ENCODE measurements around the gene CYSLTR2.

Gene CYSLTR2

DNA sequence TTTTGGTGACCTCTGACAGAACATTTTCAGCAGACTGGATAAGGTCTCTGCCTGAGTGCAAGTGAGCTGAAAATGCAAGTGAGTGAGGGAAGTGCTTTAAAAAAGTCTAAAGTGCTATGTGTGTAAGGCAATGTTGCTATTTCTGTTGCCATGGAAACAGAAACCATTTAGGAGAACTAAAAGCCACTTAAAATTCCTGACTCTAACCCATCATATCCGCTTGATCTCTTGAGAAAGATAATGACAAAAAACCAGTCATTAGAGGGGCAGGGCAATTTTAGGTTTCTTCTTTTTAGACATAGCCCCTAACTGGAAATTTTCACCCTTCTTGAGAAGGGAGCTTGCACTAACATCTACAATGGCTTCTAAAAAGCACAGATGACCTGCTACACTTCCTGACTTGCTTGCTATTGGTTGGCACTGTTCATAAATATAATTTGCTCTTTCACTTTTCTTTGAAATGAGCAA lies at the start of gene CYSLTR2:
CYSLTR2 (plus strand) TSS at position 458 of the 468 bp plus-strand sequence. CDS start 52,889 bp downstream, outside the sequence.
- DNase-seq, result no peak

DNA sequence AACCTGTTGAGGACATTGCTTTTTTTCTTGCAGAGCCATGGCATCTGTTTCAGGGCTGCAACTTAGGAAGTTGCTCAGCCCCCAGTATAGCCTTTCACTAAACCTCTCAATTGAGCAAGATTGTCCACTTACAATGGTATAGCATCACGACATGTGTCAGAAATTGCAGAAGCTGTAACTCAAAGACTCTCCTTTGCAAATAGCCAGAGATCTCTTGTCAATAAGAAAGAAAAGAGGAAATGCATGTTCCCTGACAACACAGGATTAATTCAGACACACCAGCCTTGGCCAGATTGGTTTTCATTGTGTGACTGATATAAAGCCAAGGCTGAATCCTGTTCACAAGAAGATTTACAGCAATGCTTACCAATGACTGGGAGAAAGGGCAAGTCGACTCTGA lies 38.7 kb upstream of the CYSLTR2 start:
- DNase-seq, result no peak

DNA sequence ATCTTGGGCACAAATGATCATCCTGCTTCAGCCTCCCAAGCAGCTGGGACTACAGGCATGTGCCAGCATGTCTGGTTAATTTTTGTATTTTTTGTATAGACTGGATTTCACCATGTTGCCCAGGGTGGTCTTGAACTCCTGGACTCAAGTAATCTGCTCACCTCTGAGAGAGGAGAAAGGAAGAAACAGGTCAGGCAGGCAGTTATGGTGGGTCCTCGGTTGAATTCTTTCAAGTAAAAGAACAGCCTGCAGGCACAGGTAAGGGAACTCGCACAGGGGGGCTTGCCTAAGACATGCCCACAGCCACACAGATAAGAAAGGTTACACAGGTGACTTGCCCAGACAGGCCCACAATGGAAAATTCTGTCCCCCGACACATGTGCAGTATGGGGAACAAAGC lies 34.8 kb upstream of the CYSLTR2 start:
- no peak for DNase-seq

- DNase-seq, result no peak
These were observed 32.7 kb upstream of the CYSLTR2 start for GRCh38 chr13:48621056-48621455.

DNA sequence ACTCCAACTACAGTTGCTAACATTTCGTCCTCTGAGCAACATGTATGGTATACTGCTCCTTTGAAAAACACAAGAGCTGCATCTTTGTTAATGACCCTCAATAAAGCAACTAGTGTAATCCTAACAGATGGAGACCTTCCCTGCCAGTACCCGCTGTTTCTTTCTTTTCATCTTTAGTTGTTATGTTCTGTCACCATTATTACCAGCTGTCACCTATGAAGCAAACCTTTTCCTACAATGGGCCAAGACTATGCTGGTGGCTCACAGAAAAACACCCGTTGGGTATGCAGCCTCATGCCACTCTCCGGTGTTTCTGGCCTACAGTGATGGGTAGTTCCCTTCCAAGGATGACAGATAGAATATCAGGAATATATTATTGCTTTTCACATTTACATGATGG lies 29.7 kb upstream of the CYSLTR2 start:
- no peak for DNase-seq

DNA sequence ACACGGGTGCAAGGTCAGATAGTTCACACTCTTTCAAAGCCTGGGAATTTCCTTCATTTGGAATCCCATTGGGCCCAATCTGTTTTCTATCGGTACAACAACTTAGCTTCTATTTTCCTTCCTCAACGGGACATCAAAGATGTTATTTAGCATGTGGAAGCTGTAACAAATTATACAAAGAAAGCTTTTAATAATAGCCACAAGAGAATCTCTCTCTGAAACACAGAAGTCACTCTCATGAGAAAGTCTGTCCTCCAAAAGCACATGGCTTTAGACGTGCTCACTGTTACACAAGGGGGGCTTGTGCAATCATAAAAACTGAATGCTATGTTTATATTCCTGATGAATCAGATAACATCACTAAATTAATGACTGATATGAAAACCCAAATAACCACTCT lies 28.9 kb upstream of the CYSLTR2 start:
- no peak for DNase-seq

GRCh38 chr13:48625413-48626076 lies 28.2 kb upstream of the CYSLTR2 start:
- no peak for DNase-seq

DNA sequence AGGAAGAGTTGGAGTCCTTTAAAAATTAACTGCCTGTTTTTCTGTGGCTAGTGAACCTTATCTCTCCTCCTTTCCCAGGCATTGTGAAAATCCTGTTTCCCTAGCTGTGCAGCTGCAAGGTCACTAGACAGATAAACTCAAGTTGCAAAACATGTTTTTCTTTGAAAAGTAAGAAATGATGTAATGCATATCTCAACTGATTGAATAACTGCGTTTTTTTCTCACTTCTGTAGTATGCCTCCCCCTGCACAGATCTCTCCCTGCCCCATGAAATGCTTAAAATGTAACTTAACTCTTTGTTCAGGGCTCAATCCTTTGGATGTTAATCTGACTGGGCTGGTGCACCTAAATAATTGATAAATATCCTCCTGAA lies 27.7 kb upstream of the CYSLTR2 start:
- no peak for DNase-seq

- no peak for DNase-seq
These were observed 26.8 kb upstream of the CYSLTR2 start for GRCh38 chr13:48626726-48627451.

DNA sequence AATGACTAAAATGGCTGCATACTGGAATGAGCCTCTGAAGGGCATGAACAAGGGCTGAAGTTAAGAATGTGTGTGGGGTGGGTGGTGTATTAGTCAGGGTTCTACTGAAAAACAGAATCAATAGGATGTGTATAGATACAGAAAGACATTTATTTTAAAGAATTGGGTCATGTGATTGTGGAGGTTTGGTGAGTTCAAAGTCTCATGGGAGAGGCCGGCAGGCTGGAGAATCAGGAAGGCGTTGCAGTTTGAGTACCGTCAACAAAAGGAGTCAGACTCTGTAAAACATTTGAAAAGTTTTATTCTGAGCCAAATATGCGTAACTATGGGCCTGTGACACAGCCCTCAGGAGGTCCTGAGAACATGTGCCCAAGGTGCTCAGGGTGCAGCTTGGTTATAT lies 24.5 kb upstream of the CYSLTR2 start:
- no peak for DNase-seq

- DNase-seq, result no peak
These were observed 23.4 kb upstream of the CYSLTR2 start for GRCh38 chr13:48630291-48630690.

DNA sequence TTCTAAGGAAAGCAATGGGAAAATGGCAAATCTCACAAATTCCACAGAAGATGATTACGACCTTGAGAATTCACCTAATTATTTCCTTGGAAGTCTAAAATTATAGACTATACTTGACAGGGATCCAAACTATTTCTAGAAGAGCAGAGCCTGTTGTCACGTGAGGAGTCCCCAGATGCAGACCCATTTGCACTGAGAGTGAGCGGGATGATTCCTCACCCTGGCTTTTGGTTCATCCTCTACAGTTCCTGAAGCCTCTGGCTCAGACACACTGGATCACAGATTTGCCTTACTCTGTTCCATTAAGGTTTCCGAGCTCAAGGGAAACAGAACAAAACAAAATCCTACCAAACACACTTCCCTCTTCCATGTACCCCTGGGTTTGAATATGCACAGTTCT lies 23.0 kb upstream of the CYSLTR2 start:
- DNase-seq, result no peak

GRCh38 chr13:48631441-48631840 lies 22.3 kb upstream of the CYSLTR2 start:
- no peak for DNase-seq

DNA sequence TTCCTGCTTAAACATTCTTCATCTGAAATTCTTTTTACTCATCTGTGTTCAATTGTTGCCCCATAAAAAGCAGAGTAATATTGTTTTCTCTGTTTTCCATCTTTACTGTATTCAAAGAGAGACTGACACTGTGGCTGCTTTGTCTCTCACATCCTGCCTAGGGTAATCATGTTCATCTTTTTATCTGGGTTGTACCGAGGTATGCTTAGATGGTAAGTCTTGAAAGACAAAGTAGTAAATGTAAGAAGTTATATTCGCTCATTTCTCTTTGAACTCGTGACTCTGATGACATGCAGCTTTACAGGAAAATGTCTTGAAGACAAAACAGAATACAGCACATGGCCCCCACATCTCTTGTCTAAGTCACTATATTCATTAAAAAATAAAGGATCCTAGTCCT lies 20.0 kb upstream of the CYSLTR2 start:
- no peak for DNase-seq

- no peak for DNase-seq
These were observed 19.1 kb upstream of the CYSLTR2 start for GRCh38 chr13:48634636-48635035.

- DNase-seq, result no peak
These were observed 18.3 kb upstream of the CYSLTR2 start for GRCh38 chr13:48635478-48635877.

DNA sequence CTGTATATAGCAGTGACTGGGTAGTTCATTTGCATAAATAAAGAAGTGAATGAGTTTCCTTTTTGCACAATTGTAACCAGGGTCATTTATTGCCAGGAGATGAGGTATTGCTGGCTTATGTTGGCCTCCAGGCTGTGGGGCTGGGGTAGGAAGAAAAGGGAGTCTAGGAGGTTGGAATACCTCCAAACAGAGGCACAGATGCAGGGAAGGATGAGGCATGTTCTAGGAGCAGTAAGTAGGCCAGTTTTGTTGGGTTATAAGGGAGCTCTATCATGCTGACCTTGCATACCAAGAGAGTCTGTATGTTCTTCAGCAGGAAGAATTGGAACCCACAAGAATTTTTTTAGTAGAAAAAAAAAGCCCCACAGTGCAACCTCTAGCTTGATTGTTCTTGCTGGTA lies 17.2 kb upstream of the CYSLTR2 start:
- no peak for DNase-seq

DNA sequence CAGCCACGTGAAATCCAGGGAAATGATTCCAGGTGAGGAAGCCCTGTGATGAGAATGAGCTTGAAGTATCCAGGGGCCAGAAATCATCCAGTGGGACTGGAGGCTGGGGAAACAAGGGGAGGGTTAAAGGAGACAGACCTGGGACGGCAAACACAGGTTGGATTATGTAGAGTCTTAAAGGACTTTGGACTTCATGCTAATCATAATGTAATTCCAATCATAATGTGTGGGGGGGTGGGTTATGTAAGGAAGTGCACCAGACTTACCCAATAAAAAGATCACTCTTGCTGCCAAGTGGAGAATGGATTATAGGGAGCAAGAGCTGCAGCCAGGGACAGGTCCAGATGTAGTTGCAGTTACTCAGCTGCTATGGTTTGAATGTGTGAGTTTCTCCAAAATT lies 16.1 kb upstream of the CYSLTR2 start:
- no peak for DNase-seq

- no peak for DNase-seq
These were observed 13.0 kb upstream of the CYSLTR2 start for GRCh38 chr13:48640767-48641166.

DNA sequence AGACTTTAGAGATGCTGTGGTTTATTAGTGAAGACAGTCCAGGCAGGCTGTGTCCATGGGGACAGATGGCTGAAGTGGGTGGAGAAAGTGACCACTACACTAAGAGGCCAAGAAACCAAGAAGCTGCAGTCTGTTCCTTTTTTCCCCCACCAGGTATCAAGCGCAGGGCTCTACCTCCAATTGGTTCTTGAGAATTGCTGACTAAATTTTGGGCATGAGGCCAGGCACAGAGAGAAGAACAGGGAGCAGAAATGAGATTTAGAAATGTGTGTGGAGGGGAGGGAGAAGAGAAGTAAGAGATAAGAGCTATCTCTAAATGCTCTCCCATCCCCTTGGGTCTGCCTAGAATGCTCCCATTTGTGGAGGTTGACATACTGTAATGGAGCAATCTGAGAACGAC lies 12.3 kb upstream of the CYSLTR2 start:
- DNase-seq, result no peak

DNA sequence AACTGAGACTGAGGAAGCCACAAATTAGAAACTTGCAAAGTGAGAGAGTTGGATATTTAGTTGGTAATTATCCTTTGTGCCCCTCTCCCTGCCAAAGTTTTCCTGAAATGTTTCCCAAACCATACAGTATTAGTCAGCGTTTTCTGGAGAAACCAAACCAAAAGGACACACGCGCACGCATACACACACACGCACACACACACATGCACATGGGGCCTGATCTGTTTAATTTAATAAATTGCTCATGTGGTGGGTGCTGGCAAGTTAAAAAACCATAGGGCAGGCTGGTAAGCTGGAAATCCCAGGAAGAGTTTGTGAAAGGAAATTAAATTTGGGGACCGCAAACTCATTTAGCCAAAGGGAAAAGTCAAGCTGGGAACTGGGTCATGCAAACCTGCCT lies 11.7 kb upstream of the CYSLTR2 start:
- no peak for DNase-seq

GRCh38 chr13:48643159-48643558 lies 10.6 kb upstream of the CYSLTR2 start:
- DNase-seq, result no peak

DNA sequence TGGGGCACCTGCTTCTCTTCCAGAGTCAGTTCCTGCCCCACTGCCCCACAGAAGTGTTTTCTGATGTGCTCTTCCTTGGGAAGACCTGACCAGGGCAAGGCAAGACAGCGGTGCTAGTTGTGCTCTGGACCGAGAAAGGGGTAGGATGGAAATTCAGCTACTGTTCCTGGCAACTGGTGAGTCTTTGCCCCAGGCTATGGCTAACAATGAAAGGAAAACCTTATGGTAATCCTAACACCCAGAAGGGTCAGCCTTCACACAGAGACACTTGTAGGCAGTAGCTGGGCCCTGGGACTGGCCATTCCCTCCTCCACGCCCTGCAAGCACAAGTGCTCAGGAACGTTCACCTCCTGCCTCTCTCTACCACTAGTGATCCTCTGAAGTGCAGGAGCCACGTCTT lies 9.6 kb upstream of the CYSLTR2 start:
- no peak for DNase-seq

GRCh38 chr13:48644951-48645350 lies 8.8 kb upstream of the CYSLTR2 start:
- DNase-seq, result no peak

DNA sequence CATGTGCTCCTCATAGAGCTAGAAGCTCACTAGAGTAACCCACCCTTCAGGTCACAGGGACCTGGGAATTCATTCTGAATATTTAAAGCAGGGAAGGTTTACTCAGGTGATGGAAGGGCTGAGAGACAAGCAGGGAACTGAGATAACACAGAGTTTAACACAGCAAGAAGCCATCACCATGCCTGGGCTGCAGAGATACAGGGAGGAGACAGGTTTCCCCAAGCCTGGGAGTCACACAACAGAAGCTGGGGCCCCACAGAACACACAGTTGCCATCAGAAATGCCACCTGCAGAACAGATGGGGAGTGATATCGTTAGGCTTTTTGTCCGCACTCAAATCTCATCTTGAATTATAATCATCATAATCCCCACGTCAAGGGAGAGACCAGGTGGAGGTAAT lies 7.9 kb upstream of the CYSLTR2 start:
- DNase-seq, result no peak

All from activated CD4-positive, alpha-beta T cell treated with anti-CD3 and anti-CD28 coated beads, Interleukin-2, amount 50 U/mL, for 48 hours (primary cell).